Fibroblast of lung (primary cell): ENCODE data around the gene TRPM3. TPM values are rescaled to one million over a fixed set of nuclear protein-coding genes. Genes with fewer than 3 reads are reported as not detected.

Source experiments
- DNase-seq, 2 donors: peaks; one replicate each; pipeline versions ENCODE4 v3.0.0 to v3.0.0-alpha.2; 2010; ENCODE audit warnings: low read depth in 2 of 2
- H2AFZ ChIP-seq: 2 replicates; pipeline ENCODE4 v1.5.1; 2012; ENCODE audit warnings: low read length, control low read depth, inconsistent platforms
- H3K27ac ChIP-seq: 2 replicates; pipeline ENCODE4 v1.5.1; 2011; ENCODE audit warnings: low read length, control low read depth; ENCODE audit not compliant: insufficient read depth
- H3K27me3 ChIP-seq: 2 replicates; pipeline ENCODE4 v1.5.1; 2011; ENCODE audit warnings: mild to moderate bottlenecking, low read length; ENCODE audit not compliant: control insufficient read depth, insufficient read depth
- H3K36me3 ChIP-seq: 2 replicates; pipeline ENCODE4 v1.5.1; 2011; ENCODE audit warnings: low read length; ENCODE audit not compliant: control insufficient read depth, insufficient read depth
- H3K4me1 ChIP-seq: 2 replicates; pipeline ENCODE4 v1.5.1; 2011; ENCODE audit warnings: low read length; ENCODE audit not compliant: control insufficient read depth, insufficient read depth; ENCODE audit errors: extremely low read depth
- H3K4me2 ChIP-seq: 2 replicates; pipeline ENCODE4 v1.5.1; 2011; ENCODE audit warnings: low read length, control low read depth; ENCODE audit not compliant: insufficient read depth; ENCODE audit errors: extremely low read depth
- H3K4me3 ChIP-seq, 4 experiments: fragments of 200-600 bp in 1 of 4; sonication (generic) in 1 of 4; replicated peaks in 1 of 4; 2 replicates each; pipeline ENCODE4 v1.5.1; 2011 to 2016; ENCODE audit warnings: low read length in 4 of 4, low read depth in 3 of 4, mild to moderate bottlenecking in 3 of 4, control low read depth in 2 of 4, inconsistent platforms in 1 of 4, mixed read lengths in 1 of 4; ENCODE audit not compliant: insufficient read depth in 1 of 4; ENCODE audit errors: control extremely low read depth in 1 of 4
- H3K79me2 ChIP-seq: 2 replicates; pipeline ENCODE4 v1.5.1; 2012; ENCODE audit warnings: mild to moderate bottlenecking, low read length, inconsistent platforms; ENCODE audit not compliant: control insufficient read depth, insufficient read depth
- H3K9ac ChIP-seq: 2 replicates; pipeline ENCODE4 v1.5.1; 2011; ENCODE audit warnings: mild to moderate bottlenecking, low read length, control low read depth; ENCODE audit not compliant: insufficient read depth
- H3K9me3 ChIP-seq: 2 replicates; pipeline ENCODE4 v1.5.1; 2012; ENCODE audit warnings: low read depth, low read length; ENCODE audit not compliant: control insufficient read depth, insufficient read depth
- H4K20me1 ChIP-seq: 2 replicates; pipeline ENCODE4 v1.5.1; 2011; ENCODE audit warnings: low read length; ENCODE audit not compliant: control insufficient read depth, insufficient read depth; ENCODE audit errors: extremely low read depth
- EZH2 ChIP-seq: IDR thresholded peaks from 2 replicates; pipeline ENCODE4 v1.5.1; 2012; ENCODE audit warnings: low read length, control low read depth, mild to moderate bottlenecking; ENCODE audit errors: missing control alignments
- polyA plus RNA-seq, 2 donors: library from polyadenylated mRNA; depleted of rRNA in 1 of 2; stranded (reverse) in 1 of 2; unstranded in 1 of 2; fragments of >200 nt; gene quantifications; 2 replicates each; pipeline ENCODE4 v1.2.1, GENCODE V29; 2011 to 2012; ENCODE audit warnings: missing spikeins in 1 of 2
- total RNA-seq: library from RNA; depleted of rRNA; stranded (reverse); fragments of >200 nt; gene quantifications from 2 replicates; pipeline ENCODE4 v1.2.1, GENCODE V29; 2014
- TF ChIP-seq, protein P1 (sequence below), 2 donors: IDR thresholded peaks in 1 of 2; conservative IDR thresholded peaks in 1 of 2; 1 replicate in 1 of 2; 2 replicates in 1 of 2; pipeline ENCODE4 v1.5.1; 2011 to 2012; ENCODE audit warnings: low read length in 2 of 2, control low read depth in 1 of 2, inconsistent platforms in 1 of 2, low read depth in 1 of 2, mild to moderate bottlenecking in 1 of 2

Gene TRPM3
- total and polyA plus RNA-seq, 2 donors (not counting 1 experiment from before 2014, with no cell fraction given), result 0.05 to 0.50 TPM

DNA sequence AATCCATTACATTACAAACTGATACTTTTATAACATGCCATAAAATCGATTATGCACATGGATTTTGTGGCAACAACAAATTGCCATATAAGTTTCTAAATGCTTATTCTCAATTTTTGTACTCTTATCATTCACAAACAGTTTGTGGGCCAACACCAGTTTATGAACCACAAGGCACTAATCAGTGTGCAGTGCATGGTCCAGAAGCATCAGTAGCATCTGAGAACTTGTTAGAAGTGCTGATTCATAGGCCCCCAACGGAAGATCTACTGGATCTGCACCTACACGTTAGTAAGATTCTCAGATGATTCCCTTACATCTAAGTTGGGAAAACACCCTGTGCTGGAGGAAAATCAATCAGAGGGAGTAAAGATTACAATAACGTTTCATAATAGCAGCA lies 242.8 kb downstream of the TRPM3 start:
- Histone ChIP-seq H3K4me3 (no peak overlapping the region), H3K36me3 (no peaks in the 10 kb centered on the region), H3K79me2 (no peaks in the 10 kb centered on the region), H2AFZ (no peak overlapping the region), H3K4me2 (no peak overlapping the region), H3K4me1 (no peaks in the 10 kb centered on the region), H3K9ac (no peak overlapping the region), H4K20me1 (no peaks in the 10 kb centered on the region), H3K27ac (no peak overlapping the region), H3K9me3 (no peaks in the 10 kb centered on the region), H3K27me3 (no peaks in the 10 kb centered on the region)
- TF ChIP-seq, protein P1, sequence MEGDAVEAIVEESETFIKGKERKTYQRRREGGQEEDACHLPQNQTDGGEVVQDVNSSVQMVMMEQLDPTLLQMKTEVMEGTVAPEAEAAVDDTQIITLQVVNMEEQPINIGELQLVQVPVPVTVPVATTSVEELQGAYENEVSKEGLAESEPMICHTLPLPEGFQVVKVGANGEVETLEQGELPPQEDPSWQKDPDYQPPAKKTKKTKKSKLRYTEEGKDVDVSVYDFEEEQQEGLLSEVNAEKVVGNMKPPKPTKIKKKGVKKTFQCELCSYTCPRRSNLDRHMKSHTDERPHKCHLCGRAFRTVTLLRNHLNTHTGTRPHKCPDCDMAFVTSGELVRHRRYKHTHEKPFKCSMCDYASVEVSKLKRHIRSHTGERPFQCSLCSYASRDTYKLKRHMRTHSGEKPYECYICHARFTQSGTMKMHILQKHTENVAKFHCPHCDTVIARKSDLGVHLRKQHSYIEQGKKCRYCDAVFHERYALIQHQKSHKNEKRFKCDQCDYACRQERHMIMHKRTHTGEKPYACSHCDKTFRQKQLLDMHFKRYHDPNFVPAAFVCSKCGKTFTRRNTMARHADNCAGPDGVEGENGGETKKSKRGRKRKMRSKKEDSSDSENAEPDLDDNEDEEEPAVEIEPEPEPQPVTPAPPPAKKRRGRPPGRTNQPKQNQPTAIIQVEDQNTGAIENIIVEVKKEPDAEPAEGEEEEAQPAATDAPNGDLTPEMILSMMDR (conservative IDR thresholded peaks at IDR 0.05 in 1 of 2, IDR thresholded peaks at IDR 0.05 in 1 of 2; ENCODE audit: low read depth in 1 of 2, low read length in 2 of 2), result no peak
- no peak for TF ChIP-seq EZH2
- DNase-seq, result no peak

DNA sequence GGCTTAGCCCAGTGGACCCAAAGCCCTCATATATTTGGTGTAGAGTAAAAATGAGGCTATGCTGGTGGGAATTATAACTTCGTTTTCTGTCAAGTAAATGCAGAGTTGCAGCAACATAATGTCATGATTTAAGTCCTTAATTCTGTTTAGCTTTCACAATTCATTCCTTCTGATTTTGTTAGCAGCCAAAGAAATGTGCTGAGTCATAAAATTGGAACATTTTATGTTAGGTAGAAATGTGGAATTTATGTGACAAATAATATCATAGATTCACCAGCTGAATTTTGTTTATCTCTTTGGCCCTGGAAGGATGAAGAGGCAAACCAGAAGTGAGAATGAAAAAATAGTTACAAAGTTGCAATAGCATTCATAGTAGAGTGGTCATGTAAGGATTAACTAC lies 247.0 kb downstream of the TRPM3 start:
- Histone ChIP-seq H3K4me3 (no peak overlapping the region), H4K20me1 (no peaks in the 10 kb centered on the region), H3K4me2 (no peak overlapping the region), H3K27me3 (no peaks in the 10 kb centered on the region), H3K4me1 (no peaks in the 10 kb centered on the region), H3K79me2 (no peaks in the 10 kb centered on the region), H3K9me3 (no peaks in the 10 kb centered on the region), H3K27ac (no peak overlapping the region), H3K36me3 (no peaks in the 10 kb centered on the region), H2AFZ (no peak overlapping the region), H3K9ac (no peak overlapping the region)
- DNase-seq, result no peak
- TF ChIP-seq, protein P1 (conservative IDR thresholded peaks at IDR 0.05 in 1 of 2, IDR thresholded peaks at IDR 0.05 in 1 of 2; ENCODE audit: low read depth in 1 of 2, low read length in 2 of 2), result no peak
- no peak for TF ChIP-seq EZH2

DNA sequence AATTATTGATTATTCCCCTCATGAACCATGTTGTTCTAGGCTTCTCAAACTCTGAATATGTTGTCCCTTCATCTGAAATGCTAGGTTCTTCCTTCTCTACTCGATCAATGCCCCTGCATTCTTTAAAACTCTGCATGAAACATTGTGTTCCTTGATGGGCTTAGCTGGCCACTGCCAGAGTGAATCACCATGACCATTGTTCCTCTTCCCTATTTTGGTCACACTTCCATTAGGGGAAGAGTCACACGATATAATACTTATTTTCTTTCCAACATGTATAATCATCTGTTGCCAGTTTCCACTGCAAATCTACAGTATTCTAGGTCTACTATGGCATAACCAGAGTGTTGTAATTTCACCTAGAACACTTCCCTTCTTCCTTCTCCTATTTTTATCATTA lies 247.9 kb downstream of the TRPM3 start:
- Histone ChIP-seq H3K79me2 (no peaks in the 10 kb centered on the region), H3K4me3 (no peak overlapping the region), H3K4me1 (no peaks in the 10 kb centered on the region), H4K20me1 (no peaks in the 10 kb centered on the region), H3K27me3 (peaks cover 5% of the 10 kb centered on the region), H3K27ac (no peak overlapping the region), H3K36me3 (no peaks in the 10 kb centered on the region), H2AFZ (no peak overlapping the region), H3K9ac (no peak overlapping the region), H3K4me2 (no peak overlapping the region), H3K9me3 (no peaks in the 10 kb centered on the region)
- no peak for DNase-seq
- TF ChIP-seq, protein P1 (conservative IDR thresholded peaks at IDR 0.05 in 1 of 2, IDR thresholded peaks at IDR 0.05 in 1 of 2; ENCODE audit: low read depth in 1 of 2, low read length in 2 of 2), result no peak
- no peak for TF ChIP-seq EZH2
